Measurements from ENCODE around the gene LTBP3.

Gene LTBP3

DNA sequence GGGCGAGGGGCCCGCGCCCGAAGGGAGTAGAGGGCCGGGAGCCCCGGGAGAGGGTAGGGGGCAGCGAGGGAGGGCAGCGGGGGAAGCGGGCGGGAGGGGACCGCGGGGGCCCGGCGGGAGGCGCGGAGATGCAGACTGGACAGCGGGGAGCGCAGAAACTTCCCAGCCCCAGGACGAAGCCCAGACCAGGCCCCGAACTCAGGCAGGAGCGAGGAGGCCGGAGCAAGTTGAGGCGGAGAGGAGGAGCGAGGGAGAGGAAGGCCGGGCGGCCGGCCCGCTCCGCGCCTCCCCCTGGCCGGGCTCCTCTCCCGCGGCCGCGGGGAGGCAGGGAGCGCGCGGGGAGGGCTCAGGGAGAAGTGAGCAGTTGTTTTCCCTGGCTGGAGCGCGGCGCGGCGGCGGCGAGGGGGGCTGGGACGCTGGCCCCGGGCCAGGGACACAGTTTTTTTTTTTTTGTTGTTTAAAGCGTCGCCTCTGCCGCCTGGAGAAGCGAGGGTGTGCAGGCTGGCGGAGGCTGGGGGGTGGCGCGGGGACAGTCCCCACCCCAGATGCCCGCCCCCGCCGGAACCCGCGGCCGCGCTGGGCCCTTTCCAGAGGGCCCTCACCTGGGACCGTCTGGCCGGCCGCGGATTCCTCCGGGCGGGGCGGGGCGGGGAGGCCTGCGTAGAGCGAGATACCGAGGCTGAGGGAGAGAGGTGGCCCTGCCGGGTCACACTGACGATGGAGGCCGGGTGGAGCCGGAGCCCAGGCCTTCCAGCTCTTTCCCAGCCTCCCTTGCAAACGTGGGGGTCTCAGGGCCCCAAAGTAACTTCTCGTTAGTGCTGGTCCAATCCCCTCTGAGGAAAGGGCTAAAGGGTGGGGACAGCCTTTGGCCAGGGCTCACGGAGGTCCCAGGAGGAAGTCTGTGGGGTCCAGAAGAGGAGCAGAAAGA, at the start of gene LTBP3:
TSS of gene LTBP3 (minus strand) at position 358 of the 928 bp plus-strand sequence. CDS start 400 bp downstream, outside the sequence.
- peak; percentile 80 for DNase-seq

- DNase-seq, result peak; percentile 90
These were observed 48.9 kb upstream of the LTBP3 start for GRCh38 chr11:65606876-65607613.

GRCh38 chr11:65604258-65604657, 46.1 kb upstream of the LTBP3 start:
- DNase-seq, result no peak

DNA sequence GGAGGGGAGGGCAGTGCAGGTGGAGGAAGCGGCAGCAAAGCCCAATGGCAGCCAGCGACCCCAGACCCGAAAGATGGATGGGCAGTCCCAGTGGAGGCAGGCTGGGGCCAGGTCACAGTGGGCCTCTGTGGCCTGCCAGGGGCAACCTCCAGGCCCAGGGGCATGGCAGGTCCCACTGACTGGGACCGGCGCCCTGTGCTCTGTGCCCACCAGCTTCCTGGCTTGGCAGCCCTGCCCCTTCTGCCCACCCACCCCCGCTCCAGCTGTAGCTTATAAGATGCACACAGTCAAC, 41.7 kb upstream of the LTBP3 start:
- no peak for DNase-seq

- no peak for DNase-seq
These were observed 41.2 kb upstream of the LTBP3 start for GRCh38 chr11:65599216-65599954.

GRCh38 chr11:65598258-65598699, 40.1 kb upstream of the LTBP3 start:
- no peak for DNase-seq

DNA sequence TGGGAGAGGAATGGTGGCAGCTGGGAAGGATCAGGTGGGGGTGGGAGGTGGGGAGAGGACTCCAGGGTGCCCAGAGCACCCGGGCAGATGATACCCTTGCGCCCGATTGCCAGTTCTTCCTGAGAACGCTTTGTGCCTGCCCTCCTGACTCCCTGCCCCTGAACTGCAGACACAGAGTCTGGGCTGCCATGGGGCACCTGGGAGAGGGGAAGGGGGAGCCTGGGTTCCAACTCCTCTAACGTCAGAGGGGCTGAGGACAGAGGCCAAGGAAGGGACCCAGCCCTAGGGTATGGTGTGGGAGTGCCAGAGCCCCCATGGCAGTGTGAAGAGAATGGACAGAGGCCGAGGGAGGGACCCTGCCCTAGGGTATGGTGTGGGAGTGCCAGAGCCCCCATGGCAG, 38.4 kb upstream of the LTBP3 start:
- DNase-seq, result no peak

GRCh38 chr11:65595543-65596281, 37.6 kb upstream of the LTBP3 start, which contains the start of gene KCNK7:
KCNK7 (minus strand) TSS chr11:65595800; CDS start chr11:65595772, 28 bp downstream.
- no peak for DNase-seq

GRCh38 chr11:65595131-65595530, 37.0 kb upstream of the LTBP3 start:
- no peak for DNase-seq

- no peak for DNase-seq
These were observed 35.6 kb upstream of the LTBP3 start for GRCh38 chr11:65593518-65594414.

DNA sequence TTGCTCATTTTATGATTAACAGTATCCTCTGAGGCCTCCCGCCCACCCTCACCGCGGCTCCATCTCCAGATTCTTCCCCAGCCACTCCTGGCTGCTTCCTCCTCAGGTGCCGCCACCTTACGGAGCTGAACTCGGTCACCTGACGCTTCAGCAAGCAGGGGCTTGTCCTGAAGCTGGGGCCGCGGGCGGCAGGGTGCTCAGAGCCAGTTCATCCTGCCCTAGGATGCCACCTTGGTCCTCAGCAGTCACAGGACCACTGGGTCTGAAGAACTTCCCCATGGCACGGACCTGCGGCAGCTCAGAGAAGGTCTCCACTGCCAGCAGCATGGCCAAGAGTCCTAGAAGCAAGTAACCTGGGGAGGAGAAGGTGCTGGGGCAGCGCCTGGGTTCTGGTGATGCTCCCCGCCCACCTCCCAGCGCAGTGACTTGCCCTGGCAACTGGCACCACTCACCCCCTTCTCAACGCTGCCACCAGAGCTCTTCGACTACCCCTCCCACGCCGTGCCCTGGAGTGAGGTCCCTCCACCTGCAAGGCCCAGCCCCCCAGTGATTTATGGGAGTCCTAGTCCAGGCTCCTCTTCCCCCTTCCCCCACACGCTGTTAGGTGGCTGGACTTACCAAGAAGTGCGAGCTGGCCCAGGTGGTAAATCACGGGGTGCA, 34.8 kb upstream of the LTBP3 start:
- no peak for DNase-seq

GRCh38 chr11:65591939-65592857, 34.0 kb upstream of the LTBP3 start:
- DNase-seq, result no peak

GRCh38 chr11:65590240-65590738, 32.1 kb upstream of the LTBP3 start:
- DNase-seq, result no peak

DNA sequence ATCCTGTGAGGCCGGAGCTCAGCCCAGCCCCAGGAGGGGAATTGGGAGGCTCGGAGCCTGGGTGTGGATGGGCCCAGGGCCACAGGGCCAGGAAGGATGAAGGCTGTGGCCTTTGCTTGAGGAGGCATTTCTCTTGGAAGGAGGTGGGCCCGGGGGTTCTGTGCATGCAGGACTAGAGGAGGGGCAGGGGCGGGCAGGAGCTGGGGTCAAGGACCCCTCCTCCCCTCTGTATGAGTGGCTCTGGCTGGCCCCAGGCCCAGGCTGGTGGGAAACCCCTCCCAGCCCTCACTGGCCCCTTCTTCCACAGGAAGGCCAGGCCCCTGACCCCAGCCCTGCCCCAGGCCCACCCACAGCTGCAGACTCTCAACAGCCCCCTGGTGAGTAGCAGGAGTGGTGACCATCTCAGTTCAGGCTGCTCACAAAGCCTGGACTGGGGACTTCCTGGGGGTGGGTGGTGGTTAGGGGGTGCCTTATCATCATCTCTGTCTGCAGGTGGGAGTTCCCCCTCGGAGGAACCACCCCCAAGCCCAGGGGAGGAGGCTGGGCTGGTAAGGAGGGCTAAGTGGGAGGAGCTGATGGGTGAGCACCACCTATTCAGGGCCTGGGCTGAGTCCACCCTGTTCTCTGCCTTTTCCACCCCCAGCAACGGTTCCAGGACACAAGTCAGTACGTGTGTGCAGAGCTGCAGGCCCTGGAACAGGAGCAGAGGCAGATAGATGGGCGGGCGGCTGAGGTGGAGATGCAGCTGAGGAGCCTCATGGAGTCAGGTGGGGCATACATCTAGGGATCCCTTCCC, 31.5 kb upstream of the LTBP3 start:
- DNase-seq, result no peak

DNA sequence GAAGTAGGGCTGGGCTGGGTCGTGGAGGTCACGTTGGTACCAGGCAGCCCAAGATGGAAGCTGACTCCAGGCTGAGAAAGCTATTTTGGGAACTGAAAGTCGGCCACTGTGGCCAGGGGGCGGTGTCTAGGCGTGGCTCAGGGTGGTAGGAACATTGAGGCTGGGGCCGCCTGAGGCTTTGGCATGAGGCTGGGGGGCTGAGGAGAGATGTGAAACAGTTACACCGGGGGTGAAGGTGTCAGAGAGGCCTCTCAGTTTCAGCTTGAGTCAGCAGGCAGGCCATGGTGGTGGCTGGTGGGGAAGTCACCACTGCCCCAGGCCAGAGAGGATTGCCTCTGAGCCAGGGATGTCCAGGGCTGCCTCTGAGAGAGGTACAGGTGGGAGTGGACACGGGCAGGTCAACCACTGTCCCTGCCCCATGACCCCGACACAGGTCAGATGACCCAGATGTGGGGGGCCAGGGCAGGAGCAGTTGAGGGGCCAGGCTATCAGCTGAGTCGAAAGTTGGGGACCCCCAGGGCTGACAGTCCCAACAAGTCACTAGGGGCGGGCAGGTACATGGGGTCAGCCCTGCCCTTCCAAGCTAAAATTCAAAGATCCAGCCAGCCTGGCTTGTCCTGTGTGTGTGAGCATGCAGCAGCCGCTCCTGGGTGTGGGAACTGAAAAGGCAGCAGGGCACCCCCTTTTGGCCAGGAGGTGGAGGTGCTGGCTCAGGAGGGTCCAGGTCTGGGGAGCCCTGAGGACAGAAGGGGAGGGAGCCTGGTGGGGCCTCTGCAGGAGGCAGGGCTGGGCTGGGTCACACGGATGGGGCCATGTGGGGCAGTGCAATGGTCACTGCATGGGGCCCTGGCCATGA, 30.3 kb upstream of the LTBP3 start:
- peak; percentile 57 for DNase-seq

DNA sequence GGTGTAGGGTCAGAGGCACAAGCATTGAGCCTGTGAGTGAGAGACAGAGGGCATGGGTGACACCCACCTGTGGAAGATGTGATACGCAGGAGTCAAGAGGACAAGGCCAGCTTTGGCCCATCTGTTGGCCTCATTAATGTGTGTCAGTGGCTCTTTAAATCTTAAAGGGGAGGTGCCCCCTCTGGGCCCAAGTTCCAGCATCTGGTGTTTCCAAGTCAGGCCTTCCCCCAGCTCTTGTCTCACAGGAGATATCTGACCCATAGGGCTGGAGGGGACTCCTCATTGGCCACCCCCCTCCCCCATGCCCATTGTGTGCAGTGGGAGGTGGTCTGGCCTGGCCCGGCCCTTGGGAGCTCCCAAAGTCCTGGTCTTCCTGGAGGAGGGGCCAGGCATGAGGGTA, 28.5 kb upstream of the LTBP3 start:
- DNase-seq, result peak; percentile 44

DNA sequence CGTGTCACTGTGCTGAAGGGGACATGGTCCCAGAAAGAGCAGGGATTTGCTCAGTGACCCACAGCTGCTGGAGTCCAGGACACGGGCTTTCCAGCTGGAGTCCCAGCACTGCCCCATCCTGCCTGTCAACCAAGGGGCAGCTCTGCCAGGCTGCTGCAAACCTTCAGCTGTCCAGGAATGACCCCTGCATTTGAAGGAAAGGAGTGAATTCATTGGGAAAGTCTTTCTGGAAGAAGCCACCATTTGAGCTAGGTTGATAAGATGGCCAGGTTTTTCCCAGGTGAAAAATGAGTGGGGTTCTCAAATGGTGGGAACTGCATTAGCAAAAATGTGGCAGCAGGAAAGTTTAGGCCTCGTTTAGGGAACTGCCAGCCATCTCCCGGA, 28.1 kb upstream of the LTBP3 start:
- no peak for DNase-seq
